Smooth muscle cell of the brain vasculature (primary cell): ENCODE measurements around the gene SND1.
A peak's percentile ranks its signal among the peaks of the same experiment; 100 is the strongest.

Experiments
- DNase-seq: peaks from one replicate; pipeline ENCODE4 v3.0.0-alpha.2; 2012; ENCODE audit warnings: low read depth, low spot score

The SND1 gene

DNA sequence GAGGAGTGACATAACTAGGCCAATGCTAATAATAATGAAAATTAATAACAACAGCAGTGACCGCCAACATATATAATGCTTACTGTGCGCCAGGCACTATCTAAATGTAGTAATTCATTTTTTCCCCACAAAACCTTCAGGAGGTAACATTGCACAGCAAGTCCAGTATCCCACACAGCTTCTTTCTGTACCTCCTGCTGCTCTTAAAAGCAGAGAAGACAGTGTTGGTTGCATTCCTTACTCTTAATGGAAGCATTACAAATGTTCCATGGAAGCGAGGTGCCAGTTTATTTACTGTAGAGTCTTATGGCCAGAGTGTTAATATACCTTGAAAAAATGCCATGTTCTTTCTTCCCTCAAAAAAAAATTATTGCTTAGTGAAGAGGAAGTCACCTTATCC, 211.1 kb downstream of the SND1 start:
- peak; percentile 24 for DNase-seq

- no peak for DNase-seq
Observed at GRCh38 chr7:127865466-127865865, 213.5 kb downstream of the SND1 start.

- no peak for DNase-seq
Observed at GRCh38 chr7:127870231-127870907, 218.4 kb downstream of the SND1 start.

- DNase-seq: no peak
Observed at GRCh38 chr7:127871226-127871625, 219.2 kb downstream of the SND1 start.

GRCh38 chr7:127872122-127872521, 220.1 kb downstream of the SND1 start:
- no peak for DNase-seq

DNA sequence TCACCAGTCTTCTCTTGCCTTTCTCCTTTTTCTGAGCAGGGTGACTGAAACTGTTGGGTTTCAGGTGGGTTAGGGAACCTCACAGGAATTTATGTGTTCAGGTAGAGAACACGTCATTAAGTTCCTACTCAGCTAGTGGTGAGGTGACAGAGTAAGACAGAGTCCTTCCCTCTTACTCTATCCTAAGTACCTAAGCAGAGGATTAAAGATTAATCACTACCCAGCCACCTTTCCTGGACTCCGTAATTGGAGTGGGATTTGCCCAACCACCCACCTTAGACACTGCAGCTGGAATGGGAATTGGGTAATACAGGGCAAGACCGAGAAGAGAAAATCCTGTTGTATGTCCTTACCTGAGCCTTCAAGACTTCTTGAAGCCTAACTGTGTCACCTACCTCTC, 221.2 kb downstream of the SND1 start:
- DNase-seq: no peak

DNA sequence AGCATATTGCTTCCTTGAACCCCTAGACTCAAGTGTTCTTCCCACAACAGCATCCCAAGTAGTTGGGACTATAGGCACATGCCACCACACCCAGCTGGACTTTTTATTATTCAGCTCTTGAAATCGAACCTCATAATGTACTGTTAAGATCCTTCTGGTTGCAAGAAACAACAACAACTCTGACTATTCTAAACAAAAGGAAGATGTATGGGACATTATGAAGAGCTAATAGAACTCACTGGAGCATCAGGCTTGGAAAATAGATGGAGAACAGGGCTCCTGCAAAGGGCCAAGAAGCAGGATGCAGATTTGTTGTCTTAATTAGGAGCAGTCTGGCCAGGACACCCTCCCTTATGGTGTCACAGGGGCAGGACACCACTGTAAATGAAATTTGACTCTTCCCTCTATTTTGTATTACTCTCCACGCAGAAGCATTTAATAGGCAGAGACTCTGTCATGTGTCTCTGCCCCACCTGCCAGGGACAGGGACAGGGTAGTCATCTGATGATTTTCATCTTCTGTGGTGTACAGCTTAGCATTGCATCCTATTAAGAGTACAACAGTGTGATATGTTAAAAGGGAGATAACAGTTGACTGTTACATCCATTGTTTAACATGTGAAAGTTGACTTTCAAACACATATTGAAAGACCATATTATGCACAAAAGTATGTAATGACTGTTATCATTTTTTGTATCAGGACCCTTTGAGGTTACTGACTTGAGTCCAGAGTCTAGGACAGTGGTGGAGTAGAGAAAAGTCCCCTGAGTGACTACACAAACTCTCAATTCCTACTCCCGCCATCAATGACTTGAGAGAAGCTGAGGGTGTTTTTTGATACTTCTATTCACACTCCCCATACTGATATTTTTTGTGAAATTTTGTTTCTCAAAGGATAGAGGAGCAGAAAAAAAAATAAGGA, 222.0 kb downstream of the SND1 start:
- DNase-seq: no peak

DNA sequence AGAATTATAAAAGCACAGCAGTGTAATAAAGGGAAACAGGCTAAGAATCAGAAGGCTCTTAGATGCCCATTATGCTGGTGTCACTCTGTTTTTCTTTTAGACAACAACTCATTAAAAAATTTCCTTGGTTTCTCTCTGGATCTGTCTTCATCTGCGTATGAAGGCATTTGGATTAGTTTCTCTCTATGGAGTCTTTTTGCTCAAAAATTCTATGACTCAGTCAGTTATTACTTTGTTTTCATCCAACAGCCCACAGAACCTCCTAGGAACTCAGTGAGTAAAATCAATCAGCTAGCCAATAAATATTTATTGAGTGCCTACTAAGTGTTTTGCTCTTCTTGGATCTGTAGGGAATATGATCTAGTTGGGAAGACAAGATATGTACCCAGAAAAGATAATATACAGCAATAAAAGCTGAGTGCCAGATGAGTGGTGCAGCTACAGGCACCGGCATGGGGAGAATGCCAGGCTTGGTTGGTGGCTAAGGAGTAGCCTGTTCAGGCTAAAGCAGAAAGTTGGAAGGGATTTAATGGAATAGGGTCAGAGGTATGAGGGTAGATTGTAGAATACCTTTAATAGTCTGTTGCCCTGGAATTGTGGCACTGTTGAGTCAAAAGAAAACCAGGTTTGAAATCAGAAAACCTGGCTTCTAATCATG, 223.1 kb downstream of the SND1 start:
- DNase-seq: no peak

DNA sequence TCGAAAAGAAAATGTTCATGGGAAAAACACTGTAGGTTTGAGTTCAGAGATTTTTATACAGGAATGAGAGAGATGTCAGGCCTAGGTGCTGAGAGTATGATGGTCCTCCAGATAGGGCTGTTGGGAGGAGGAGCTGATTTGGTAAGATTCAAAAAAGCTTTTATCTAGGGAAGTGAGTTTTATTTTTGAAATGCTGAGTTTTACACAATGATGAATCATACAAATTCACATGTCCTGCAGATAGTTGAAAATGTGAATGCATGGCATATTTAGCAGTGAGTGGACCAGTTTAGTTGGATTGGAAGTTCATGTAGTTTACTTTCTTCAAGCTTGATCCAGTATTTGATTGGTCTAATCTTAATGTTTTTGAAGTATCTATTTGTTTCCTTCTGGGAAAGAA, 224.4 kb downstream of the SND1 start:
- DNase-seq: no peak

- no peak for DNase-seq
Observed at GRCh38 chr7:127877951-127878350, 226.0 kb downstream of the SND1 start.

DNA sequence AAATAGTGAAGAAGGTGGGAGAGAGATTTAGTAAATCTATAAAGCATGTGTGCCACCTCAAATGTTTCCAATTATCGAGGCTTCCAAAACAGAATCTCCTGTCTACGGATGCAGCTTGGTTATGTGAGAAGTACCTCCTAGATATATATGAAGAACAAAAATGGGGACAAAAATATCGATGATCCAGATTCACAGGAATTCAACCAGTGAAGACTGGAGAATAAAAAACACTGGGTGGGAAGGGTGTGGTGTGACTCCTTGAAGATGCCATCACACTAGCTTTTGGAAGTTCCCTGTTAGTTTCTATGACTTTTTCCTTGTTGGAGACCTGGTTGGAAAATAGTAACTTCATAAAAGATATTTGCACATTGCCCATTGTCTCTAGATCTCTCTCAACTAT, 226.8 kb downstream of the SND1 start:
- no peak for DNase-seq

GRCh38 chr7:127879436-127879835, 227.4 kb downstream of the SND1 start:
- no peak for DNase-seq

DNA sequence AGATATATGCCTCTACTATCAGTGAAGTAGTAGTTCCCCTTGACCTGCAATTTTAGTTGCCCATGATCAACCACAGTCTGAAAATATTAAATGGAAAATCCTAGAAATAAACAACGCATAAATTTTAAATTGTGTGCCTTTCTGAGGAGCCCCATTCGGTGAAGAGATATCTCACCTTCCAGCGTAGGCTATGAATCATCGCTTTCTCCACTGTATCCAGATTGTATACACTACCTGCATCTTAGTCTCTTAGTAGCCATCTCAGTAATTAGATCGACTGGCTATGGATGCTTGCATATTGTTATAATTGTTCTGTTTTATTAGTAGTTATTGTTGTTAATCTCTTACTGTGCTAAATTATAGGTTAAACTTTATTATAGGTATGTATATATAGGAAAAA, 227.9 kb downstream of the SND1 start:
- DNase-seq: no peak

DNA sequence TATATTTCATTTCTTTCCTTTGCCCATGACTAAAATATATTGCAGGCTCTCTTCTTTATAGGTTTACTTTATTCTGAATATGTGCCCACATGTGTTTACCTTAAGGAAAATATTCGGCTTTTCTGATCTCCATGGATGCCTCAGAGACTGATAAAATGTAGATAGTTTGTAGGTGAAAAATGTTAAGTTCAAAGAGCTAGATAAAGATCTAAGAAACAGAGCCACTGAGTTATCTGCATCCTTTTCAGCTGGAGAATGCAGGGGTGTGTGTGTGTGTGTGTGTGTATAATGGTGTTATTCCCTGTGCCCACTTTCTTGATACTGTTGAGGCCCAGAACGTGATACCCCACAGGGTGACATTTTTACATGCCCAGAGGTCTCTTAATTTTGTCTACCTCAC, 228.5 kb downstream of the SND1 start:
- DNase-seq: no peak

GRCh38 chr7:127881564-127881963, 229.6 kb downstream of the SND1 start:
- no peak for DNase-seq

- DNase-seq: no peak
Observed at GRCh38 chr7:127882313-127882920, 230.4 kb downstream of the SND1 start.

DNA sequence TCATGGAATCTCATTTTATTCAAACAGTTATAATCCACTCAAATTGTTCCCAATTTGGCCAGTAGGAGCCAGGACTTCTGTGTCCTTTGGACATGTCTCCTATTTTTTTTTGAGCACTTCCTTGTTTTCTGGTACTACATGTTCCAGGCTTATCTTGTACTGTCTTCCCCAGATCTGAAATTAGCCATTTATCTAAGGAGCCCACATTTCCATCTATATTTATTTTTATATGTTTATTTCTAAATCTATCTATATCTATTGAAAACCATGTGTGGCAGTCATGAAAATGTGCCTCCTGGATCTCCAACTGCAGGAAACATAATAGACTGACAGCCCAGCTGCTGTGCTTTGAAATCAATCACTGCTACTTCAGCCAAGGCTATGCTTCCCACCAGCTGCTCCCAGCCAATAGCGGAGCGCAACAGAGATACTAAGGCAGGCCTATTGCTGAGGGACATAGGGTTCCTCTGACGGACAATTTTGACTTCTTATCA, 232.1 kb downstream of the SND1 start:
- DNase-seq: no peak

- no peak for DNase-seq
Observed at GRCh38 chr7:127885222-127885772, 233.3 kb downstream of the SND1 start.

- no peak for DNase-seq
Observed at GRCh38 chr7:127885843-127886242, 233.8 kb downstream of the SND1 start.

GRCh38 chr7:127886248-127886647, 234.3 kb downstream of the SND1 start:
- DNase-seq: no peak

- no peak for DNase-seq
Observed at GRCh38 chr7:127887096-127887495, 235.1 kb downstream of the SND1 start.

GRCh38 chr7:127887631-127888030, 235.6 kb downstream of the SND1 start:
- DNase-seq: no peak
